GM12874 (cell line): Measurements from ENCODE around the gene NPY1R.

Experiments
- CTCF ChIP-seq: IDR thresholded peaks from 2 replicates; pipeline ENCODE4 v1.5.1; 2011; ENCODE audit warnings: low read depth, mild to moderate bottlenecking, control low read depth, low read length, moderate library complexity; ENCODE audit not compliant: insufficient read depth

NPY1R gene

GRCh38 chr4:163279713-163280112 is 52.7 kb downstream of the NPY1R start:
- TF ChIP-seq CTCF = no peak

- no peak for TF ChIP-seq CTCF
Measured at GRCh38 chr4:163274861-163275260, 57.5 kb downstream of the NPY1R start.
